Tibial nerve (tissue), 4 donors: Measurements from ENCODE around the gene FAM170B.

Experiments
- CTCF ChIP-seq, 5 experiments: fragments of 200-600 bp in 3 of 5; fragments of 450-650 bp in 2 of 5; sonication (generic) in 3 of 5; IDR thresholded peaks; one replicate each; pipeline ENCODE4 v1.5.1; 2016 to 2019; ENCODE audit warnings: antibody characterized with exemption in 5 of 5, mild to moderate bottlenecking in 3 of 5, moderate library complexity in 2 of 5
- EP300 ChIP-seq, 2 donors: sonication (generic); formaldehyde crosslinking; IDR thresholded peaks; one replicate each; pipeline ENCODE4 v1.6.1; 2017; ENCODE audit warnings: antibody characterized with exemption in 2 of 2, mild to moderate bottlenecking in 1 of 2
- POLR2A ChIP-seq, 2 donors: fragments of 450-650 bp; IDR thresholded peaks; one replicate each; pipeline ENCODE4 v1.6.1; 2017; ENCODE audit warnings: antibody characterized with exemption in 2 of 2, mild to moderate bottlenecking in 2 of 2, moderate library complexity in 2 of 2

- TF ChIP-seq POLR2A (IDR thresholded peaks at IDR 0.05) (no peak), CTCF (IDR thresholded peaks at IDR 0.05) (no peak), EP300 (IDR thresholded peaks at IDR 0.05) (no peak)
Observed at GRCh38 chr10:49150426-49150825, 16.6 kb upstream of the FAM170B start.
